B cell (primary cell): Measurements from ENCODE around the gene PIAS2. TPM values are rescaled to one million over a fixed set of nuclear protein-coding genes. Genes with fewer than 3 reads are reported as not detected.

Experiments
- ATAC-seq: fragments of 200-7000 bp; cut with Tn5 transposase; one replicate; pipeline ENCODE4 v1.10.0; 2021; ENCODE audit warnings: low read depth, mild to moderate bottlenecking, moderate number of reproducible peaks, moderate library complexity
- CTCF ChIA-PET: fragments of 350-600 bp; sonication (Branson Sonifier 250); formaldehyde crosslinking; loops from one replicate; lab custom pipeline; 2021; ENCODE audit warnings: antibody characterized with exemption, inconsistent platforms; lab: Charles Lee
- POLR2A ChIA-PET: fragments of 350-600 bp; sonication (Branson Sonifier 250); formaldehyde crosslinking; loops from one replicate; lab custom pipeline; 2021; ENCODE audit warnings: antibody characterized with exemption; lab: Charles Lee
- DNase-seq: peaks from one replicate; pipeline ENCODE4 v3.0.0; 2013
- H2AFZ ChIP-seq: 2 replicates; pipeline ENCODE4 v1.6.1; 2012; ENCODE audit warnings: mild to moderate bottlenecking, low read depth, low read length; ENCODE audit not compliant: insufficient read depth, poor library complexity, severe bottlenecking
- H3K27ac ChIP-seq, 2 donors: 1 replicate in 1 of 2; 2 replicates in 1 of 2; pipeline ENCODE4 v1.5.1; 2012 to 2013; ENCODE audit warnings: low read length in 2 of 2, mild to moderate bottlenecking in 2 of 2, moderate library complexity in 1 of 2
- H3K27me3 ChIP-seq, 4 experiments: fragments of 200-600 bp in 1 of 4; sonication (generic) in 1 of 4; replicated peaks in 1 of 4; 1 replicate in 2 of 4; 2 replicates in 2 of 4; pipeline versions ENCODE4 v1.6.1 to v1.7.0; 2013 to 2016; ENCODE audit warnings: low read length in 3 of 4, mild to moderate bottlenecking in 2 of 4, mixed read lengths in 1 of 4, moderate library complexity in 1 of 4; ENCODE audit not compliant: insufficient read depth in 4 of 4, control insufficient read depth in 3 of 4; ENCODE audit errors: control extremely low read depth in 1 of 4
- H3K36me3 ChIP-seq, 2 experiments: replicated peaks in 1 of 2; 1 replicate in 1 of 2; 2 replicates in 1 of 2; pipeline versions ENCODE4 v1.6.1 to v1.7.1; 2013; ENCODE audit warnings: low read length in 1 of 2; ENCODE audit not compliant: insufficient read depth in 2 of 2, control insufficient read depth in 1 of 2; ENCODE audit errors: control extremely low read depth in 1 of 2, extremely low read depth in 1 of 2
- H3K4me1 ChIP-seq, 2 donors: fragments of 200-600 bp in 1 of 2; sonication (generic) in 1 of 2; 1 replicate in 1 of 2; 2 replicates in 1 of 2; pipeline versions ENCODE4 v1.5.1 to v1.6.1; 2013 to 2017; ENCODE audit warnings: low read length in 2 of 2; ENCODE audit not compliant: control insufficient read depth in 2 of 2, insufficient read depth in 2 of 2
- H3K4me2 ChIP-seq: replicated peaks from 2 replicates; pipeline ENCODE3; 2012; ENCODE audit warnings: mild to moderate bottlenecking, low read depth, low read length; ENCODE audit not compliant: poor library complexity, severe bottlenecking
- H3K4me3 ChIP-seq, 5 experiments: fragments of 200-600 bp in 1 of 5; sonication (generic) in 1 of 5; 1 replicate in 3 of 5; 2 replicates in 2 of 5; pipeline versions ENCODE4 v1.5.1 to v1.7.0; 2011 to 2016; ENCODE audit warnings: low read length in 4 of 5, mild to moderate bottlenecking in 4 of 5, low read depth in 2 of 5, control low read depth in 1 of 5, moderate library complexity in 1 of 5; ENCODE audit not compliant: insufficient read depth in 1 of 5; ENCODE audit errors: control extremely low read depth in 1 of 5, extremely low read depth in 1 of 5
- H3K79me2 ChIP-seq: fragments of 200-600 bp; sonication (generic); one replicate; pipeline ENCODE4 v1.6.0; 2016; ENCODE audit warnings: low read length; ENCODE audit not compliant: control insufficient read depth, insufficient read depth
- H3K9ac ChIP-seq: fragments of 200-600 bp; sonication (generic); 2 replicates; pipeline ENCODE4 v1.6.1; 2017; ENCODE audit warnings: mild to moderate bottlenecking, low read length, moderate library complexity
- H3K9me3 ChIP-seq, 3 donors: one replicate each; pipeline versions ENCODE4 v1.6.1 to v1.7.1; 2013; ENCODE audit warnings: low read length in 2 of 3; ENCODE audit not compliant: control insufficient read depth in 2 of 3, insufficient read depth in 1 of 3; ENCODE audit errors: control extremely low read depth in 1 of 3
- H4K20me1 ChIP-seq: 2 replicates; pipeline ENCODE4 v1.6.0; 2012; ENCODE audit warnings: mild to moderate bottlenecking, low read length; ENCODE audit not compliant: insufficient read depth, control insufficient read depth, poor library complexity, severe bottlenecking
- H3K27ac Mint-ChIP-seq: one replicate; pipeline ENCODE4 v1.8.0; 2021; ENCODE audit warnings: mixed read lengths
- H3K27me3 Mint-ChIP-seq: one replicate; pipeline ENCODE4 v1.8.0; 2021; ENCODE audit warnings: mixed read lengths
- H3K4me1 Mint-ChIP-seq: one replicate; pipeline ENCODE4 v1.8.0; 2021; ENCODE audit warnings: mixed read lengths
- H3K4me3 Mint-ChIP-seq: one replicate; pipeline ENCODE4 v1.8.0; 2021; ENCODE audit warnings: mixed read lengths
- H3K9me3 Mint-ChIP-seq: one replicate; pipeline ENCODE4 v1.8.0; 2022; ENCODE audit warnings: mixed read lengths; ENCODE audit not compliant: insufficient read depth
- EZH2 ChIP-seq: IDR thresholded peaks from 2 replicates; pipeline ENCODE4 v1.6.1; 2012; ENCODE audit warnings: borderline replicate concordance, low read depth, mild to moderate bottlenecking, moderate library complexity, low read length; ENCODE audit not compliant: insufficient read depth, poor library complexity, severe bottlenecking
- WGBS: methylation state at CpG from one replicate; pipeline ENCODE4 v1.1.5; 2013; ENCODE audit warnings: missing lambda C conversion rate; ENCODE audit not compliant: insufficient coverage; 5-methylcytosine and 5-hydroxymethylcytosine counted together
- intact Hi-C: fragments of 100-400 bp; cut with micrococcal nuclease; formaldehyde crosslinking; loops from one replicate; pipeline ENCODE4 v1.10.0; 2022
- polyA plus RNA-seq: library from polyadenylated mRNA; depleted of rRNA; stranded (reverse); fragments of >200 nt; gene quantifications from 2 replicates; pipeline ENCODE4 v1.2.3, GENCODE V29; 2012
- total RNA-seq, 2 donors: library from RNA; stranded (reverse); fragments of 120-200 nt in 1 of 2; gene quantifications; 1 replicate in 1 of 2; 2 replicates in 1 of 2; pipeline versions ENCODE4 v1.2.3 to v1.2.4, GENCODE V29; 2013 to 2022
- TF ChIP-seq, protein P1 (sequence below): fragments of 200-600 bp; IDR thresholded peaks from one replicate; pipeline ENCODE4 v1.8.0; 2022; ENCODE audit warnings: antibody characterized with exemption, mild to moderate bottlenecking

The PIAS2 gene
- total and polyA plus RNA-seq, 2 donors (not counting 1 experiment from before 2014, with no cell fraction given), result 7.3 to 51.1 TPM

DNA sequence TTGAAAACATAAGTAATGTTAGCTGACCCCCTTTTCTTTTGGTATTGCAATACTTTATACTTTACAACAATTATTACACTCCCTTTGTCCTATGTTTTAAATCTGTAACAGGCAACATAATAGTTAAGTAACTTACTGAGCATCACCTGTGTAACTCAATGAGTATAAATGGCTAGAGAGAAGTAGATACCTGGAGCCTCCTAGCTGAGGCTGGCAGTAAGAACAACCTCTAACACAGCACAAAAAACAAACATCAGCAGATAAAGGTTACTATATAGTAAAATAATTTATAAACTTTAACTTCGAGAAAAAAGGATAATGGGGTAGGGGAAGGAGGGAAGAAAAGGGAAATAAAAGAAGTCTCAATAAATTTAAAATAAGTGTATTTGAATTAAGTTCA, 87.4 kb downstream of the PIAS2 start:
- no CpG with 5 or more reads among the region's 1 CpG for WGBS
- no peak overlapping the region for H3K27ac ChIP-seq
- POLR2A ChIA-PET, result no interaction called here
- no peak overlapping the region for H2AFZ ChIP-seq
- H3K4me2 ChIP-seq, result no peak overlapping the region
- no peaks in the 10 kb centered on the region for H3K4me1 Mint-ChIP-seq
- DNase-seq, result no peak
- ATAC-seq, result no peak
- H3K9ac ChIP-seq, result no peak overlapping the region
- no peaks in the 10 kb centered on the region for H3K27me3 Mint-ChIP-seq
- no peaks in the 10 kb centered on the region for H3K27me3 ChIP-seq
- H3K4me3 ChIP-seq, result no peak overlapping the region
- H3K9me3 ChIP-seq, result no peaks in the 10 kb centered on the region
- no peaks in the 10 kb centered on the region for H3K9me3 Mint-ChIP-seq
- H3K27ac Mint-ChIP-seq, result no peak overlapping the region
- H3K79me2 ChIP-seq, result no peaks in the 10 kb centered on the region
- H3K36me3 ChIP-seq, result peaks cover 17 to 29% of the 10 kb centered on the region in 2 experiments
- TF ChIP-seq, protein P1, sequence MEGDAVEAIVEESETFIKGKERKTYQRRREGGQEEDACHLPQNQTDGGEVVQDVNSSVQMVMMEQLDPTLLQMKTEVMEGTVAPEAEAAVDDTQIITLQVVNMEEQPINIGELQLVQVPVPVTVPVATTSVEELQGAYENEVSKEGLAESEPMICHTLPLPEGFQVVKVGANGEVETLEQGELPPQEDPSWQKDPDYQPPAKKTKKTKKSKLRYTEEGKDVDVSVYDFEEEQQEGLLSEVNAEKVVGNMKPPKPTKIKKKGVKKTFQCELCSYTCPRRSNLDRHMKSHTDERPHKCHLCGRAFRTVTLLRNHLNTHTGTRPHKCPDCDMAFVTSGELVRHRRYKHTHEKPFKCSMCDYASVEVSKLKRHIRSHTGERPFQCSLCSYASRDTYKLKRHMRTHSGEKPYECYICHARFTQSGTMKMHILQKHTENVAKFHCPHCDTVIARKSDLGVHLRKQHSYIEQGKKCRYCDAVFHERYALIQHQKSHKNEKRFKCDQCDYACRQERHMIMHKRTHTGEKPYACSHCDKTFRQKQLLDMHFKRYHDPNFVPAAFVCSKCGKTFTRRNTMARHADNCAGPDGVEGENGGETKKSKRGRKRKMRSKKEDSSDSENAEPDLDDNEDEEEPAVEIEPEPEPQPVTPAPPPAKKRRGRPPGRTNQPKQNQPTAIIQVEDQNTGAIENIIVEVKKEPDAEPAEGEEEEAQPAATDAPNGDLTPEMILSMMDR, result no peak
- no peak for TF ChIP-seq EZH2
- H4K20me1 ChIP-seq, result no peaks in the 10 kb centered on the region
- intact Hi-C loops, result no loop called here
- CTCF ChIA-PET, result no interaction called here
- H3K4me1 ChIP-seq, result no peaks in the 10 kb centered on the region
- H3K4me3 Mint-ChIP-seq, result no peak overlapping the region

- Mint-ChIP-seq H3K27ac (no peak overlapping the region), H3K9me3 (no peaks in the 10 kb centered on the region), H3K27me3 (no peaks in the 10 kb centered on the region), H3K4me1 (no peaks in the 10 kb centered on the region), H3K4me3 (no peak overlapping the region)
- intact Hi-C loops, result no loop called here
- 100% methylated on average over 4 of the region's 4 CpGs for WGBS
- H3K27ac ChIP-seq, result no peak overlapping the region
- TF ChIP-seq, protein P1, result no peak
- TF ChIP-seq EZH2, result no peak
- DNase-seq (no peak), ATAC-seq (no peak)
- no peaks in the 10 kb centered on the region for H3K4me1 ChIP-seq
- no peak overlapping the region for H3K4me3 ChIP-seq
- POLR2A ChIA-PET, result no interaction called here
- no peaks in the 10 kb centered on the region for H3K79me2 ChIP-seq
- peaks cover 17 to 29% of the 10 kb centered on the region in 2 experiments for H3K36me3 ChIP-seq
- H4K20me1 ChIP-seq, result no peaks in the 10 kb centered on the region
- H3K27me3 ChIP-seq, result no peaks in the 10 kb centered on the region
- H3K9me3 ChIP-seq, result no peaks in the 10 kb centered on the region
- H3K9ac ChIP-seq, result no peak overlapping the region
- H3K4me2 ChIP-seq, result no peak overlapping the region
- H2AFZ ChIP-seq, result no peak overlapping the region
- CTCF ChIA-PET, result no interaction called here
These were observed 87.8 kb downstream of the PIAS2 start for GRCh38 chr18:46829531-46829930.
